Omental fat pad (tissue), 4 donors: Measurements from ENCODE around the gene CDH23. TPM values are rescaled to one million over a fixed set of nuclear protein-coding genes. Genes with fewer than 3 reads are reported as not detected.

Experiments
- ATAC-seq: fragments of 150-250 bp; one replicate; pipeline ENCODE4 v1.9.1; 2016; ENCODE audit warnings: mild to moderate bottlenecking, moderate library complexity; ENCODE audit not compliant: low FRiP score
- DNase-seq: peaks from one replicate; pipeline ENCODE4 v3.0.0-alpha.2; 2019; ENCODE audit warnings: low spot score
- total RNA-seq, 4 donors: library from RNA; depleted of rRNA; stranded (reverse); fragments of >200 nt; gene quantifications; one replicate each; pipeline ENCODE4 v1.1.0, GENCODE V29; 2016
- TF ChIP-seq, protein P1 (sequence below), 3 donors: fragments of 450-650 bp; IDR thresholded peaks; one replicate each; pipeline ENCODE4 v1.5.1; 2016 to 2017; ENCODE audit warnings: antibody characterized with exemption in 3 of 3, mild to moderate bottlenecking in 3 of 3, moderate library complexity in 2 of 3

Gene CDH23
- total RNA-seq, 4 donors from 2014 or later: 25.3 to 41.9 (median 34.4) TPM

DNA sequence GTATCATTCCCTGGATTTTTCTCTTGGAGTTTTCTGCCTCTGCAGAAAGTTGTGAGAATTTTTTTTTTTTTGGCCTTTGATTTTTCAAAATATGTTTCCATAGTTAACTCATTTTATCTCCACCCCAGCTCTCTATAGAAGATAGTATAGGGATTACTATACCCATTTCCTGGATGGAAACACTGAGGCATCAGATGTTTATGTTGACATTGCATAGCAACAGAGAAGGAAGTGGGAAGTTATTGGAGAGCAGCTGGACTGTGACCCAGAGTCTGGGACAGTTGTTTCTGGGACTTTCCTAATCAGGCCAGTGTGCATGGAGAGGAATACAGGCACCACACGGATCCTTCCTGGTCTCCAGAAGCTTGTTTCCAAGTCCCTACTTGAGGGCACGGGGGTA, 158.0 kb downstream of the CDH23 start:
- no peak for ATAC-seq
- TF ChIP-seq, protein P1, sequence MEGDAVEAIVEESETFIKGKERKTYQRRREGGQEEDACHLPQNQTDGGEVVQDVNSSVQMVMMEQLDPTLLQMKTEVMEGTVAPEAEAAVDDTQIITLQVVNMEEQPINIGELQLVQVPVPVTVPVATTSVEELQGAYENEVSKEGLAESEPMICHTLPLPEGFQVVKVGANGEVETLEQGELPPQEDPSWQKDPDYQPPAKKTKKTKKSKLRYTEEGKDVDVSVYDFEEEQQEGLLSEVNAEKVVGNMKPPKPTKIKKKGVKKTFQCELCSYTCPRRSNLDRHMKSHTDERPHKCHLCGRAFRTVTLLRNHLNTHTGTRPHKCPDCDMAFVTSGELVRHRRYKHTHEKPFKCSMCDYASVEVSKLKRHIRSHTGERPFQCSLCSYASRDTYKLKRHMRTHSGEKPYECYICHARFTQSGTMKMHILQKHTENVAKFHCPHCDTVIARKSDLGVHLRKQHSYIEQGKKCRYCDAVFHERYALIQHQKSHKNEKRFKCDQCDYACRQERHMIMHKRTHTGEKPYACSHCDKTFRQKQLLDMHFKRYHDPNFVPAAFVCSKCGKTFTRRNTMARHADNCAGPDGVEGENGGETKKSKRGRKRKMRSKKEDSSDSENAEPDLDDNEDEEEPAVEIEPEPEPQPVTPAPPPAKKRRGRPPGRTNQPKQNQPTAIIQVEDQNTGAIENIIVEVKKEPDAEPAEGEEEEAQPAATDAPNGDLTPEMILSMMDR (IDR thresholded peaks at IDR 0.05): no peak
- no peak for DNase-seq

DNA sequence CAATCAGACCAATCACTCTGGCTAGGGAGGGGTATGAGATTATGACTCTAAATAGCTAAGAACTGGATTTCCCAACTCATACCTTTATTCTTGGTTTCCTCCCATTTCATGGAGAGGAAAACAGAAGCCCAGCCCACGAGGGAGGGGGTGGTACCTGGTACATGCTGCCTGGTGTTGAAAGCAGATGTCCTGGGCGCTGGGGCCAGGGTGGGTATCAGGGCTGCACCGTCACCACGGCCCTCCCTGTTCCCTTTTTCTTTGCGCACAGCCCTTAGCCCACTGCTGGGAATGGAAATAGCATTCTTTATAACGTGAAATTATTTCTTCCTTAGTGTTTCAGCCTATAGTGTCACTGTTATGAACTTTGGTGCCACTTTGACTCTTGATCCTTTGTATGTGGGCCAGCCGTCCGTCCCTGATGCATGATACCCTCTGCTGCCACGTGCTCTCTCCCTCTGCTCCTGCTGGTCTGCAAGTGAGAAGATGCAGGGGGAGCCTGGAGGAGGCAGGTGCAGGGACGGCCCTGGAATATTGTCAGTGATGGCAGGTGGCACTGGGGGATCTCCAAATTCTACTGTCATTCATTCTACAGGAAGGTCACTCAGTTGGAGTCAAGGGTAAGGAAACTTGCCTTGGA, 158.5 kb downstream of the CDH23 start:
- ATAC-seq: no peak
- TF ChIP-seq, protein P1 (IDR thresholded peaks at IDR 0.05): no peak
- no peak for DNase-seq

DNA sequence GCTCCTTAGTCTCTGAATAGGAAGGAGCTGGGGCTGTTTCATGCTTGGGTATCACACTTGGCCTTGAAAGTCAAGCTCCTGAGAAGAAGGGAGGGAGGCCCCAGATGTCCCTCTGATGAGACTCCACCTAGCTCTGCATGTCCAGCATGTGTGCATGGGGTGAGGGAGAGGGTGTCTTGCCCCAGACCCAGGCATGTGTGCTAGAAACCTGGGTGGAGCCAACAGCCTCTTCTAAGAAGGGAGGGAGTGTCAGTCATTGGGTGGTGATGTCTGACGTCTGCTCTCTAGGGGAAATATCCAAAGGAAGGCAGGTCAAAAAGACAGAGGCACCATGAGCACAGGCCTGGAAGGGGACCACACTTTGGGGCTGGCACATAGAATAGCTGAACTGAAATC, 159.0 kb downstream of the CDH23 start:
- no peak for ATAC-seq
- DNase-seq: no peak
- TF ChIP-seq, protein P1 (IDR thresholded peaks at IDR 0.05): no peak

DNA sequence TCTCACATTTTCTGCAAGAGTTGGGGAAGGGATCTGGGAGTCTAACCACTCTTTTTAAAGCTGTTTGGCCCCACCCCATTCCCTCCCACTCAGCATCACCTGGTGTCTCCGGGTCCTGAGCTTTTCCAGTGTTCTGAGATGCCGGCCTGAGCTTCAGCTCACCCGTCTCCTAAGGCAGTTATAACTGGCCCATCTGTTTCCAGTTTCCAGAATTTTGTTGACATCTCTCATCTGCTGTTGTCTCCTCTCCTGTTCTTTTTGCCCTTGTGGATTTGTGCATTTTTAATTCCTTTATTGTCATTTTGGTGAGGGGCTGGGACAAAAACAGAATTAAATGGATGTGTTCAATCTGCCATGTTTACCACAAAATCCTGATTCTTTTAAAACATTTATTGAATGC, 162.3 kb downstream of the CDH23 start:
- no peak for ATAC-seq
- TF ChIP-seq, protein P1 (IDR thresholded peaks at IDR 0.05): no peak
- no peak for DNase-seq

DNA sequence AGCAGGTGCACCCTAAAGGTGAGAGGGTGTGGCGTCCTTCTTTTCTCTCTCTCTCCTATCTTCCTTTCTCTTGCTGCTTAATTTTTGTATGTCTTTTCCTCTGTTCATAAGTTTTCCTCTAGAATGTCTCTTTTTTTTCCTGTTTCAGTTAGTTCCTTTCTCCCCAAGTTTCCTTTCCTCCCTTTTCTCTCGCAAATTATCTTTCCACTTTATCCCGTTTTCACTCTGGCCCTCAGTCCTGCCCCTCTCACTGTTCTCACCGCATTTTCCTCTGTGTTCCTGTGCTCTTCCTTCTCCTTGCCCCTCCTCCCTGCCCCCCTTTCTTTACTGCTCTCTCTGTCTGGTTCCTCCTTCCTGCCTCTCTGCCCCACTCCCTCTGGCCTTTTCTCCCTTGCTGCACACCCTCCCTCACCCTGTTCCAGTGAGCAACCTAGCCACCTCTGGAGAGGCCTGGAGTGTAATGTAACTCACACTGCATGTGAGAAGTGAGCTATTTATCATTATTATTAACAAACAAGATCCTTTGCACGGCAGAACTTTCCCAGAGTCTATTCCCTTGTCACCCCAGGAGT, 164.4 kb downstream of the CDH23 start:
- DNase-seq: no peak
- no peak for ATAC-seq
- TF ChIP-seq, protein P1 (IDR thresholded peaks at IDR 0.05): no peak

DNA sequence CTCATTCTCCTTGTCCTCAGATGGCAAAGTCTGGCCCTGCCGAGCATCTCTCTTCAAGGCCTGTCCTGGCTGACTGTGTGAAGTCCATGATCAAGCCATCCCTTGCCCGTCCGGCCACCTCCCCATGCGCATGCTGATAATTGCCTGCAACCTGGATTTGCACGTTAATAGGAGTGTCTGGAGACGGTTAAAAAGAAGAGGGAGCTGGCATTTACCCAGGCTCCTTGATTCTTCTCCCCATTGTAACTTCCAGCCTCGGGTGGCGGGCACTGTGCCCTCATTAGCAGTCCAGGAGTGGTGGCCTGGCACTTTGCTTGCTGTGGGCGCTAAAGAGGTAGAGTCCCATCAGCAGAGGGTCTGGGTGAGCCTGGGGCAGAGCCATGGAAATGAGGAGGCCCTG, 165.5 kb downstream of the CDH23 start:
- TF ChIP-seq, protein P1 (IDR thresholded peaks at IDR 0.05): no peak
- DNase-seq (no peak), ATAC-seq (no peak)

DNA sequence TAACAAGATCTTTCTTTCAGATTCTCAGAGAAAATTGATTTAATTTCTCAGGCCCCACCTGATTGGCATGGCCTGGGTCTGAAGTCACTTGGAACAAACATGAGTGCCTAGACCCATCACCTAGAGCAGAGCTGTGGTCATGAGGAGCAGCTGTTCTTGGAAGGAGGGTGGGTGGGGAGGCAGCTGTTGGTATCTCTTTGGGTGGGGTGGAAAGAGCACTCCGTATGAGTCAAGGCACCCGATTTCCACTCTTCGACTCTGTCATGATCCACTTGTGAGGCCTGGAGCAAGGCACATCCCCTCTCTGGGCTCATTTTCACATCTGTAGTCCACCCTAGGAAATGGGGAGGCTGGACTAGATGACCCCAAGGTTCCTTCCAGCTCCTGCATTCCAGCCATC, 166.2 kb downstream of the CDH23 start:
- TF ChIP-seq, protein P1 (IDR thresholded peaks at IDR 0.05): no peak
- DNase-seq (no peak), ATAC-seq (no peak)
